ENCODE measurements around the gene DKK1. TPM values are rescaled to one million over a fixed set of nuclear protein-coding genes. Genes with fewer than 3 reads are reported as not detected.

The DKK1 gene
- total RNA-seq (1 to 10 TPM; 1.2 to 9.2 TPM), polyA plus RNA-seq (1 to 10 TPM; 1.8 to 7.0 TPM)
- long read RNA-seq, donor 1: 0 reads
- long read RNA-seq, donor 2, partial matches to known transcripts: 0 of 1 reads
- long read RNA-seq, donor 2, other reads (novel, unspliced or antisense): 0 of 1 reads
- long read RNA-seq, donor 3, partial matches to known transcripts: 0 of 1 reads
- long read RNA-seq, donor 3, other reads (novel, unspliced or antisense): 0 of 1 reads
- long read RNA-seq, donor 4: 0 reads
- long read RNA-seq, donor 5: 0 reads

DNA sequence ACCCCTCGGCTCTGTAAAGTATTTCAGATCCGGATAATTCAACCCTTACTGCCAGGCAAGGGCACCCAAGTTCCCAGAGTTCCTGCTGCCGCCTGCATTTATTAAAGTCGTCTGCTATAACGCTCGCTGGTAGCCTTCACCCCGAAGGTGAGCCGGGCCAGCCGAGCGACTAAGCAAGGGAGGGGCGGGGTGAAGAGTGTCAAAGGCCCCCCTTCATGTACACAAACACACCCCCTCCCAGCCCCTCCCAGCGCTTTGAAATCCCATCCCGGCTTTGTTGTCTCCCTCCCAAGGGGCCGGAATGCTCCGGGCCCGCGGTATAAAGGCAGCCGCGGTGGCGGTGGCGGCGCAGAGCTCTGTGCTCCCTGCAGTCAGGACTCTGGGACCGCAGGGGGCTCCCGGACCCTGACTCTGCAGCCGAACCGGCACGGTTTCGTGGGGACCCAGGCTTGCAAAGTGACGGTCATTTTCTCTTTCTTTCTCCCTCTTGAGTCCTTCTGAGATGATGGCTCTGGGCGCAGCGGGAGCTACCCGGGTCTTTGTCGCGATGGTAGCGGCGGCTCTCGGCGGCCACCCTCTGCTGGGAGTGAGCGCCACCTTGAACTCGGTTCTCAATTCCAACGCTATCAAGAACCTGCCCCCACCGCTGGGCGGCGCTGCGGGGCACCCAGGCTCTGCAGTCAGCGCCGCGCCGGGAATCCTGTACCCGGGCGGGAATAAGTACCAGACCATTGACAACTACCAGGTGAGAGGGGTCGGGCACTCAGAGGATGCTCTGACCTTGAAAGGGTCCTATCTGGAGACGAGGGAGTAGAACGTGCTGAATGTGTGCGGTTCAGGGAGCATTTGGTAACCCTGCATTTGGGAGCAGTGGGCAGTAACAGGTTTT, at the start of gene DKK1:
Gene DKK1 (plus strand): TSS at position 349 of the 889 bp plus-strand sequence. CDS start 154 bp downstream, at position 503.
- peak; percentile 74 for ATAC-seq (ENCODE audit: insufficient read depth, low FRiP score)
- 1 to 2% methylated on average over 55 of the region's 55 CpGs for WGBS, 2 donors

GRCh38 chr10:52265131-52265926, 48.8 kb upstream of the DKK1 start:
- no peak overlapping the region for H3K9ac ChIP-seq (ENCODE audit: insufficient read depth in 1 of 2, low read length in 2 of 2)
- H3K4me3 ChIP-seq: no peak overlapping the region
- H3K27ac ChIP-seq (ENCODE audit: low read depth in 1 of 2, low read length in 1 of 2): no peak overlapping the region
- no peak for ATAC-seq (ENCODE audit: insufficient read depth, low FRiP score)
- DNase-seq: no peak
- TF ChIP-seq, protein P1, sequence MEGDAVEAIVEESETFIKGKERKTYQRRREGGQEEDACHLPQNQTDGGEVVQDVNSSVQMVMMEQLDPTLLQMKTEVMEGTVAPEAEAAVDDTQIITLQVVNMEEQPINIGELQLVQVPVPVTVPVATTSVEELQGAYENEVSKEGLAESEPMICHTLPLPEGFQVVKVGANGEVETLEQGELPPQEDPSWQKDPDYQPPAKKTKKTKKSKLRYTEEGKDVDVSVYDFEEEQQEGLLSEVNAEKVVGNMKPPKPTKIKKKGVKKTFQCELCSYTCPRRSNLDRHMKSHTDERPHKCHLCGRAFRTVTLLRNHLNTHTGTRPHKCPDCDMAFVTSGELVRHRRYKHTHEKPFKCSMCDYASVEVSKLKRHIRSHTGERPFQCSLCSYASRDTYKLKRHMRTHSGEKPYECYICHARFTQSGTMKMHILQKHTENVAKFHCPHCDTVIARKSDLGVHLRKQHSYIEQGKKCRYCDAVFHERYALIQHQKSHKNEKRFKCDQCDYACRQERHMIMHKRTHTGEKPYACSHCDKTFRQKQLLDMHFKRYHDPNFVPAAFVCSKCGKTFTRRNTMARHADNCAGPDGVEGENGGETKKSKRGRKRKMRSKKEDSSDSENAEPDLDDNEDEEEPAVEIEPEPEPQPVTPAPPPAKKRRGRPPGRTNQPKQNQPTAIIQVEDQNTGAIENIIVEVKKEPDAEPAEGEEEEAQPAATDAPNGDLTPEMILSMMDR (IDR thresholded peaks at IDR 0.05; ENCODE audit: control extremely low read depth, extremely low read depth): no peak
- no peaks in the 10 kb centered on the region for H3K36me3 ChIP-seq (ENCODE audit: control insufficient read depth in 4 of 4, insufficient read depth in 4 of 4, low read length in 4 of 4)
- 87 to 93% methylated on average over 3 of the region's 3 CpGs for WGBS, 2 donors
- no peaks in the 10 kb centered on the region for H3K9me3 ChIP-seq (ENCODE audit: control insufficient read depth in 4 of 4, insufficient read depth in 3 of 4, low read length in 3 of 4)
- no peaks in the 10 kb centered on the region for H3K27me3 ChIP-seq (ENCODE audit: control insufficient read depth in 3 of 3, insufficient read depth in 3 of 3, low read length in 2 of 3)
- no peaks in the 10 kb centered on the region for H3K4me1 ChIP-seq (ENCODE audit: control insufficient read depth in 5 of 5, insufficient read depth in 5 of 5, low read length in 5 of 5)

More for the DNA sequence above, at the start of gene DKK1:
- Histone ChIP-seq H3K9me3 (ENCODE audit: control insufficient read depth in 4 of 4, insufficient read depth in 3 of 4, low read length in 3 of 4) (no peaks in the 10 kb centered on the region), H3K9ac (ENCODE audit: insufficient read depth in 1 of 2, low read length in 2 of 2) (peak within 1 kb of the TSS; percentile 41 to 83), H3K4me3 (peak within 1 kb of the TSS; percentile 30), H3K4me1 (ENCODE audit: control insufficient read depth in 5 of 5, insufficient read depth in 5 of 5, low read length in 5 of 5) (peaks cover 0 to 7% (median 0%) of the 10 kb centered on the region in 5 donors), H3K36me3 (ENCODE audit: control insufficient read depth in 4 of 4, insufficient read depth in 4 of 4, low read length in 4 of 4) (no peaks in the 10 kb centered on the region), H3K27ac (ENCODE audit: low read depth in 1 of 2, low read length in 1 of 2) (no peak within 1 kb of the TSS), H3K27me3 (ENCODE audit: control insufficient read depth in 3 of 3, insufficient read depth in 3 of 3, low read length in 2 of 3) (peaks cover 0 to 23% (median 11%) of the 10 kb centered on the region in 3 donors)
- TF ChIP-seq, protein P1 (IDR thresholded peaks at IDR 0.05; ENCODE audit: control extremely low read depth, extremely low read depth): peak; percentile 24
- DNase-seq: peak; percentile 77 to 79 (median 78)

- Histone ChIP-seq H3K9me3 (ENCODE audit: control insufficient read depth in 4 of 4, insufficient read depth in 3 of 4, low read length in 3 of 4) (no peaks in the 10 kb centered on the region), H3K27ac (ENCODE audit: low read depth in 1 of 2, low read length in 1 of 2) (no peak overlapping the region), H3K4me3 (no peak overlapping the region), H3K36me3 (ENCODE audit: control insufficient read depth in 4 of 4, insufficient read depth in 4 of 4, low read length in 4 of 4) (peaks cover 0 to 2% (median 0%) of the 10 kb centered on the region in 4 donors), H3K9ac (ENCODE audit: insufficient read depth in 1 of 2, low read length in 2 of 2) (no peak overlapping the region), H3K27me3 (ENCODE audit: control insufficient read depth in 3 of 3, insufficient read depth in 3 of 3, low read length in 2 of 3) (no peaks in the 10 kb centered on the region), H3K4me1 (ENCODE audit: control insufficient read depth in 5 of 5, insufficient read depth in 5 of 5, low read length in 5 of 5) (no peaks in the 10 kb centered on the region)
- TF ChIP-seq, protein P1 (IDR thresholded peaks at IDR 0.05; ENCODE audit: control extremely low read depth, extremely low read depth): no peak
- WGBS, 2 donors: 80 to 90% methylated on average over 1 of the region's 1 CpG
- no peak for ATAC-seq (ENCODE audit: insufficient read depth, low FRiP score)
- no peak for DNase-seq
These were observed 47.2 kb upstream of the DKK1 start for GRCh38 chr10:52266858-52267257.

Measured in lung (tissue), 16 donors.